Body of pancreas (tissue), 4 donors: ENCODE results near the gene PRKAB1. TPM values are rescaled to one million over a fixed set of nuclear protein-coding genes. Genes with fewer than 3 reads are reported as not detected.

Source experiments
- ATAC-seq: fragments of 150-250 bp; one replicate; pipeline ENCODE4 v1.9.1; 2016
- DNase-seq, 4 donors: peaks; one replicate each; pipeline ENCODE4 v3.0.0-alpha.2; 2019
- H3K27ac ChIP-seq, 4 donors: fragments of 200-600 bp; sonication (generic); 1 replicate in 3 of 4; 2 replicates in 1 of 4; pipeline versions ENCODE4 v1.5.1 to v1.6.1; 2016 to 2019; ENCODE audit warnings: mild to moderate bottlenecking in 1 of 4, mixed read lengths in 1 of 4, moderate library complexity in 1 of 4
- H3K27me3 ChIP-seq, 2 donors: fragments of 200-600 bp; sonication (generic); one replicate each; pipeline ENCODE4 v1.6.0; 2016; ENCODE audit warnings: mild to moderate bottlenecking in 1 of 2
- H3K36me3 ChIP-seq, 2 donors: fragments of 200-600 bp; sonication (generic); replicated peaks in 1 of 2; 2 replicates each; pipeline ENCODE4 v1.5.1; 2016; ENCODE audit warnings: low read depth in 2 of 2; ENCODE audit not compliant: insufficient read depth in 1 of 2
- H3K4me1 ChIP-seq: fragments of 200-600 bp; sonication (generic); one replicate; pipeline ENCODE4 v1.6.0; 2016
- H3K4me3 ChIP-seq, 2 donors: fragments of 200-600 bp; sonication (generic); 1 replicate in 1 of 2; 2 replicates in 1 of 2; pipeline ENCODE4 v1.5.1; 2016 to 2019
- H3K9me3 ChIP-seq, 3 donors: fragments of 200-600 bp; sonication (generic); 1 replicate in 2 of 3; 2 replicates in 1 of 3; pipeline ENCODE4 v1.5.1; 2016
- POLR2A ChIP-seq, 3 donors: fragments of 450-650 bp; IDR thresholded peaks; one replicate each; pipeline ENCODE4 v1.6.1; 2016; ENCODE audit warnings: antibody characterized with exemption in 3 of 3, mild to moderate bottlenecking in 2 of 3
- WGBS, 2 donors: methylation state at CpG; one replicate each; pipeline ENCODE4 v1.1.5; 2017; 5-methylcytosine and 5-hydroxymethylcytosine counted together
- intact Hi-C: fragments of 100-400 bp; cut with DNase I; formaldehyde crosslinking; loops from one replicate; pipeline ENCODE4 v1.15.1; 2023
- total RNA-seq, 2 donors: library from RNA; depleted of rRNA; stranded (reverse); fragments of >200 nt; gene quantifications; one replicate each; pipeline ENCODE4 v1.1.0, GENCODE V29; 2016
- TF ChIP-seq, protein P1 (sequence below), 7 experiments: fragments of 450-650 bp in 4 of 7; fragments of 200-600 bp in 3 of 7; sonication (generic) in 3 of 7; IDR thresholded peaks; one replicate each; pipeline ENCODE4 v1.5.1; 2016 to 2019; ENCODE audit warnings: antibody characterized with exemption in 7 of 7

The PRKAB1 gene
- total RNA-seq, 2 donors from 2014 or later = 13.5 to 20.5 TPM

DNA sequence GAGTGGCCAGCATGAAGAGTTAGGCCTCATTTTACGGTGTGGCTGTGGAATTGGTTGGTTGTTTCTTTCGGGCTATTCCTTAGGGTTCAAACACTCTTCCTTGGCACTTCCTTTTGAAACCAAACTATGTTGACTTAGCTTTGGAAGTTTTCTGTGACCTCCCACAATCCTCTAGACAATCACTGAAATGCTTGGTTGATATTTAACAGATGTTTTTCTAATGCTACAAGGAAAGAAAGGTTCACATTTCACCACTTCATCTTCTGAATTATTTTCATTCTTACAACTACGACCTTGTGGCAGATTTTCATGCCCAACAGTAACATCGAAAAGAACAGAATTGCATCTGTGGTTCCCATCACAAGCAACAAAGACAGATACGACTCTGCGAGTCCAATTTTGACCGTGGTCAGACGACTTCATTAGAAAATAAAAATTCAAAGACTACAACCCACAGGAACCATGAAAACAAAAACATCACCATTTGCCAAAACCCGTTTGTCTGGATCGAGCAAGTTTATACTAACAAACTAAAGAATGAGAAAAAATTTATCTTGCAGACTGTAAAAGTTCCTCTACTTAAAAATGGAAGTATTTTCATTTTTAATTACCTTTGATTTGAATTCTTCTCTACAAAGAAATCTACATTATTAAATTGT, 16.9 kb downstream of the PRKAB1 start:
- no peaks in the 10 kb centered on the region for H3K27me3 ChIP-seq
- peak overlapping the region; percentile 17 to 63 (median 42) for H3K27ac ChIP-seq
- intact Hi-C loops = no loop called here
- 65 to 67% methylated on average over 10 of the region's 10 CpGs for WGBS, 2 donors
- ATAC-seq = no peak
- no peak overlapping the region for H3K4me3 ChIP-seq
- H3K36me3 ChIP-seq = peaks cover 7 to 10% of the 10 kb centered on the region in 2 donors
- no peaks in the 10 kb centered on the region for H3K9me3 ChIP-seq
- TF ChIP-seq, protein P1, sequence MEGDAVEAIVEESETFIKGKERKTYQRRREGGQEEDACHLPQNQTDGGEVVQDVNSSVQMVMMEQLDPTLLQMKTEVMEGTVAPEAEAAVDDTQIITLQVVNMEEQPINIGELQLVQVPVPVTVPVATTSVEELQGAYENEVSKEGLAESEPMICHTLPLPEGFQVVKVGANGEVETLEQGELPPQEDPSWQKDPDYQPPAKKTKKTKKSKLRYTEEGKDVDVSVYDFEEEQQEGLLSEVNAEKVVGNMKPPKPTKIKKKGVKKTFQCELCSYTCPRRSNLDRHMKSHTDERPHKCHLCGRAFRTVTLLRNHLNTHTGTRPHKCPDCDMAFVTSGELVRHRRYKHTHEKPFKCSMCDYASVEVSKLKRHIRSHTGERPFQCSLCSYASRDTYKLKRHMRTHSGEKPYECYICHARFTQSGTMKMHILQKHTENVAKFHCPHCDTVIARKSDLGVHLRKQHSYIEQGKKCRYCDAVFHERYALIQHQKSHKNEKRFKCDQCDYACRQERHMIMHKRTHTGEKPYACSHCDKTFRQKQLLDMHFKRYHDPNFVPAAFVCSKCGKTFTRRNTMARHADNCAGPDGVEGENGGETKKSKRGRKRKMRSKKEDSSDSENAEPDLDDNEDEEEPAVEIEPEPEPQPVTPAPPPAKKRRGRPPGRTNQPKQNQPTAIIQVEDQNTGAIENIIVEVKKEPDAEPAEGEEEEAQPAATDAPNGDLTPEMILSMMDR (IDR thresholded peaks at IDR 0.05) = no peak
- TF ChIP-seq POLR2A (IDR thresholded peaks at IDR 0.05) = no peak
- H3K4me1 ChIP-seq = peaks cover 28% of the 10 kb centered on the region
- no peak for DNase-seq

DNA sequence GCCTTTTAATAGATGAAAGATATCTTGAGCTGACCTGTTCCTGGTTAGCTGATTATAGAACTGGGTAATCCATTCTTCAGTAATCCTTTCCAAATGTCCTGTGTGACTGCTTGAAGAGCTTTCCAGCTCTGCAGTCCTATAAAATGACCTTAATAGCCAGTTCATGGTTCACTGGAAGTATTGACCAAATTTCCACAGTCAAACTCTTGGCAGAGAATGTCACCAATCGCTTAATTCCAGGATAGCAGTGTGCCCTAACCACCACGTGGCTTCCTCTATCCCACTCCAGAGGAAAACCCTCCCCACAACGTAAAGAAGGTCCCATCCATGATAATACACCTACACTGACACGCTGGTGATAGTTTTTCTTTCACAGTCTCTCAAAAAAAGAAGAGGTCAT, 17.4 kb downstream of the PRKAB1 start:
- ATAC-seq (no peak), DNase-seq (no peak)
- H3K27me3 ChIP-seq = no peaks in the 10 kb centered on the region
- H3K4me1 ChIP-seq = peaks cover 28% of the 10 kb centered on the region
- TF ChIP-seq POLR2A (IDR thresholded peaks at IDR 0.05) = no peak
- TF ChIP-seq, protein P1 (IDR thresholded peaks at IDR 0.05) = no peak
- intact Hi-C loops = no loop called here
- WGBS, 2 donors = 66 to 72% methylated on average over 4 of the region's 4 CpGs
- peak overlapping the region in 3 of 4 donors; percentile 7 to 63 (median 54) for H3K27ac ChIP-seq
- no peaks in the 10 kb centered on the region for H3K9me3 ChIP-seq
- H3K36me3 ChIP-seq = peaks cover 1 to 5% of the 10 kb centered on the region in 2 donors
- H3K4me3 ChIP-seq = no peak overlapping the region

DNA sequence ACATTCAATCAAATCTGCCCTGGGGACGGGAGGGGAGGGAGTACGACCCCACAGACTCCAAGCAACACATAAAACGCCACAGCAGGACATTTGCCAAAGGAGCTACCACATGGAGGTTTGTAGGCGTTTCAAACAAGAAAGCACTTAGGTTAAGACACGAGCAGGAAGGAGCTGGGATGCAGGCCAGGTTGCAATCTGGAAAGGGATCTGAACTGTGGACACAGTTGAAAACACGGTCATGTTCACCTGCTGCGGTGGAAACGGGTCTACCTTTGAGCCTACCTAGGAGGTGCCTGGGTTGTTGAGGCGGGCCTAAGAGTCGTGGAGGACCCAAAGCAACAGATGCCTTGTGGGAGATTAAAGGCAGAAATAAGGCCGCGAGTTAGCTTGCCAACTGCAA, 18.4 kb downstream of the PRKAB1 start:
- no peak for ATAC-seq
- TF ChIP-seq, protein P1 (IDR thresholded peaks at IDR 0.05) = no peak
- TF ChIP-seq POLR2A (IDR thresholded peaks at IDR 0.05) = no peak
- no peak overlapping the region for H3K27ac ChIP-seq
- H3K4me3 ChIP-seq = no peak overlapping the region
- DNase-seq = no peak
- intact Hi-C loops = no loop called here
- no peaks in the 10 kb centered on the region for H3K36me3 ChIP-seq
- H3K27me3 ChIP-seq = no peaks in the 10 kb centered on the region
- 48 to 57% methylated on average over 10 to 12 of the region's 12 CpGs for WGBS, 2 donors
- H3K9me3 ChIP-seq = no peaks in the 10 kb centered on the region
- H3K4me1 ChIP-seq = peaks cover 28% of the 10 kb centered on the region

DNA sequence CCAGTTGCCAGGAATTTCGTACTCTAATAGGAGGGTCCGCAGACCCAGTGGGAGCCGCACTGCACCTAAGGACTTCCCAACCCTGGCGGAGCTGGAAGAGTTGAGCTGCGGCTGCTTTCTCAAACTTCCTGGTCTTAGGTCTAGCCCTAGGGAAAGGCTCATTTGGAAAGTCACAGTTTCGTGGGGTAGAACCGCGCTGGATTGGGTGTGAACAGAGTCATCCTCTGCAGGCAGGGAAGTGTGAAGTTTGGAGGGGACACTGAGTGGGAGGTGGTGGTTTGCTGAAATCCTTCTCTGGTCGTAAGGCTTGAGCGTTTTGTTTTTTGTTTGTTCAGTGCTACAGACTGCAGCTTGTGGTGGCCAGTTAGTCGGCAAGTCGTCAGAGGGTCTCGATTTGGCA, 18.8 kb downstream of the PRKAB1 start:
- no peak overlapping the region for H3K27ac ChIP-seq
- ATAC-seq (no peak), DNase-seq (no peak)
- H3K36me3 ChIP-seq = no peaks in the 10 kb centered on the region
- WGBS, 2 donors = 85 to 90% methylated on average over 8 to 13 of the region's 13 CpGs
- no peak overlapping the region for H3K4me3 ChIP-seq
- H3K4me1 ChIP-seq = peaks cover 28% of the 10 kb centered on the region
- H3K27me3 ChIP-seq = no peaks in the 10 kb centered on the region
- TF ChIP-seq POLR2A (IDR thresholded peaks at IDR 0.05) = no peak
- TF ChIP-seq, protein P1 (IDR thresholded peaks at IDR 0.05) = no peak
- intact Hi-C loops = no loop called here
- no peaks in the 10 kb centered on the region for H3K9me3 ChIP-seq

DNA sequence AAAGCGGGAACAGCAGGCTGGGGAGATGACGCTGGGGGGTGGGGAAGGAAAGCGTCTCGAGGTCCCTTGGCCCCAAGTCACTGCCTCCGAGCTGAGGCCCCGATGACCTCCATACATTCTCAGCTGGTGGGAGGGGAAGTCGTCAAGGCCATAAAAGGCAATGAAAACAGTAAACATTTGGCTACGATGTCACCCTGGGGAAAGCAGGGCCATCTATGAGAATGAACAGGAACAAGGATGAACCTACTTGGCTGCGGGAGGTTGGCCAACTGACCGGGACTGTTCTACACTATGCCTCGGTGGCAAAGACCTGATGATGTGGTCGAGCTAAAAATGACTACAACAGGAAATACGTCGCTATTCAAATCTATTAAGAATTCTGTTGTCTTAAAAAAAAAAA, 19.5 kb downstream of the PRKAB1 start:
- peaks cover 32% of the 10 kb centered on the region for H3K4me1 ChIP-seq
- no peaks in the 10 kb centered on the region for H3K27me3 ChIP-seq
- no peaks in the 10 kb centered on the region for H3K36me3 ChIP-seq
- ATAC-seq = no peak
- no peak overlapping the region for H3K27ac ChIP-seq
- H3K9me3 ChIP-seq = no peaks in the 10 kb centered on the region
- DNase-seq = no peak
- 86 to 90% methylated on average over 14 of the region's 14 CpGs for WGBS, 2 donors
- no peak for TF ChIP-seq POLR2A (IDR thresholded peaks at IDR 0.05)
- TF ChIP-seq, protein P1 (IDR thresholded peaks at IDR 0.05) = no peak
- intact Hi-C loops = no loop called here
- H3K4me3 ChIP-seq = no peak overlapping the region
